ENCODE data around the gene KBTBD2. TPM values are rescaled to one million over a fixed set of nuclear protein-coding genes. Genes with fewer than 3 reads are reported as not detected.
"Not testable (repeated sequence)": the region's sequence is repeated elsewhere in the genome, so short reads cannot be mapped to it uniquely, and the experiment has no call there.

KBTBD2 gene
- total RNA-seq, 1 experiment from 2014 or later: 58.7 TPM

- intact Hi-C loops (cut with micrococcal nuclease; ENCODE audit: unreplicated experiment): no loop called here
- no peaks in the 10 kb centered on the region for H3K27me3 Mint-ChIP-seq (ENCODE audit: unreplicated experiment)
- H3K4me1 Mint-ChIP-seq (ENCODE audit: low read depth, unreplicated experiment): no peaks in the 10 kb centered on the region
- CTCF ChIA-PET: no interaction called here
- H3K4me3 Mint-ChIP-seq (ENCODE audit: low read depth, unreplicated experiment): no peak overlapping the region
- H3K9me3 Mint-ChIP-seq (ENCODE audit: low read depth, unreplicated experiment): no peaks in the 10 kb centered on the region
- peaks cover 13% of the 10 kb centered on the region for H3K36me3 Mint-ChIP-seq (ENCODE audit: insufficient read depth, unreplicated experiment)
- no peak for DNase-seq
- no peak for TF ChIP-seq CTCF (IDR thresholded peaks at IDR 0.05; ENCODE audit: unreplicated experiment)
- no peak overlapping the region for H3K27ac Mint-ChIP-seq (ENCODE audit: unreplicated experiment)
- no TSS peak for BruUV-seq (replicated peaks)
These were observed 30.3 kb upstream of the KBTBD2 start for GRCh38 chr7:32921896-32922295.

- H3K4me1 Mint-ChIP-seq (ENCODE audit: low read depth, unreplicated experiment); DNase-seq; CTCF ChIA-PET; intact Hi-C loops (cut with micrococcal nuclease; ENCODE audit: unreplicated experiment); H3K27me3 Mint-ChIP-seq (ENCODE audit: unreplicated experiment); H3K9me3 Mint-ChIP-seq (ENCODE audit: low read depth, unreplicated experiment); H3K27ac Mint-ChIP-seq (ENCODE audit: unreplicated experiment); H3K4me3 Mint-ChIP-seq (ENCODE audit: low read depth, unreplicated experiment): not testable (repeated sequence)
- TSS peak; percentile 31 for BruUV-seq (replicated peaks)
- peaks cover 22% of the 10 kb centered on the region for H3K36me3 Mint-ChIP-seq (ENCODE audit: insufficient read depth, unreplicated experiment)
These were observed 25.4 kb upstream of the KBTBD2 start for GRCh38 chr7:32916994-32917393.

GRCh38 chr7:32916006-32916405 lies 24.4 kb upstream of the KBTBD2 start:
- no peak for DNase-seq
- BruUV-seq (replicated peaks): no TSS peak
- Mint-ChIP-seq H3K27me3 (ENCODE audit: unreplicated experiment) (no peaks in the 10 kb centered on the region), H3K36me3 (ENCODE audit: insufficient read depth, unreplicated experiment) (peaks cover 22% of the 10 kb centered on the region), H3K4me3 (ENCODE audit: low read depth, unreplicated experiment) (no peak overlapping the region), H3K27ac (ENCODE audit: unreplicated experiment) (no peak overlapping the region), H3K4me1 (ENCODE audit: low read depth, unreplicated experiment) (no peaks in the 10 kb centered on the region), H3K9me3 (ENCODE audit: low read depth, unreplicated experiment) (no peaks in the 10 kb centered on the region)
- intact Hi-C loops (cut with micrococcal nuclease; ENCODE audit: unreplicated experiment): no loop called here
- CTCF ChIA-PET: no interaction called here
- TF ChIP-seq CTCF (IDR thresholded peaks at IDR 0.05; ENCODE audit: unreplicated experiment): no peak

GRCh38 chr7:32915041-32915536 lies 23.5 kb upstream of the KBTBD2 start:
- no TSS peak for BruUV-seq (replicated peaks)
- Mint-ChIP-seq H3K27ac (ENCODE audit: unreplicated experiment) (no peak overlapping the region), H3K4me3 (ENCODE audit: low read depth, unreplicated experiment) (no peak overlapping the region), H3K4me1 (ENCODE audit: low read depth, unreplicated experiment) (no peaks in the 10 kb centered on the region), H3K9me3 (ENCODE audit: low read depth, unreplicated experiment) (no peaks in the 10 kb centered on the region), H3K36me3 (ENCODE audit: insufficient read depth, unreplicated experiment) (peaks cover 22% of the 10 kb centered on the region), H3K27me3 (ENCODE audit: unreplicated experiment) (no peaks in the 10 kb centered on the region)
- no peak for DNase-seq
- CTCF ChIA-PET: interaction anchor here (0.5 kb wide), 1 partner anchor 24 kb away, joined by 3 read pairs; no protein-coding TSS in a partner anchor
- TF ChIP-seq CTCF (IDR thresholded peaks at IDR 0.05; ENCODE audit: unreplicated experiment): no peak
- intact Hi-C loops (cut with micrococcal nuclease; ENCODE audit: unreplicated experiment): no loop called here

GRCh38 chr7:32914184-32914583 lies 22.6 kb upstream of the KBTBD2 start:
- CTCF ChIA-PET: no interaction called here
- no peak for DNase-seq
- intact Hi-C loops (cut with micrococcal nuclease; ENCODE audit: unreplicated experiment): no loop called here
- no peak overlapping the region for H3K27ac Mint-ChIP-seq (ENCODE audit: unreplicated experiment)
- H3K4me3 Mint-ChIP-seq (ENCODE audit: low read depth, unreplicated experiment): no peak overlapping the region
- no TSS peak for BruUV-seq (replicated peaks)
- H3K27me3 Mint-ChIP-seq (ENCODE audit: unreplicated experiment): no peaks in the 10 kb centered on the region
- no peaks in the 10 kb centered on the region for H3K9me3 Mint-ChIP-seq (ENCODE audit: low read depth, unreplicated experiment)
- TF ChIP-seq CTCF (IDR thresholded peaks at IDR 0.05; ENCODE audit: unreplicated experiment): peak; percentile 21
- H3K36me3 Mint-ChIP-seq (ENCODE audit: insufficient read depth, unreplicated experiment): peaks cover 22% of the 10 kb centered on the region
- no peaks in the 10 kb centered on the region for H3K4me1 Mint-ChIP-seq (ENCODE audit: low read depth, unreplicated experiment)
